Measurements from ENCODE around the gene GGCX. TPM values are rescaled to one million over a fixed set of nuclear protein-coding genes. Genes with fewer than 3 reads are reported as not detected.

GGCX gene
- total and polyA plus RNA-seq, 2 of the 4 experiments (the other 2 are of a cell fraction): 35.0 to 39.4 TPM

DNA sequence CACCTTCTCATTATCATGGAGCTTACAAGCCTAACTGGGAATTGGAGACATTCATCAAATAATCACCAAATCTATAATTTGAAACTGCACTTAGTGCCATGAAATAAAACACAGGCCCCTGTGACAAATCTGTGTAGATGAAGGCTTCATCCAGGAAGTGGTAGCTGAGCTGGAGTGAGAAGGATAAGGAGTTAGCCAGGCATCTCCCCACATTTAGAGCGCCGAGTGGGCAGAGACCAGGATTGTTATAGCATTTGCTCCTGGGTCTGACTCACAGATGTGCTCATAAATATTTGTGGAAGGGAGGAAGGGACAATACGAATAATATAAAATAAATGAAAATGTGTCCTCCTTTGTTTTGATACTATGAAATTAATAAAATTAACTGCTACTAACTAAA is 24.8 kb downstream of the GGCX start (continued):
- peak; percentile 12; the same call in 1 of the 2 replicates for TF ChIP-seq MAFK (IDR thresholded peaks at IDR 0.05; ENCODE audit: low read depth, low read length)

DNA sequence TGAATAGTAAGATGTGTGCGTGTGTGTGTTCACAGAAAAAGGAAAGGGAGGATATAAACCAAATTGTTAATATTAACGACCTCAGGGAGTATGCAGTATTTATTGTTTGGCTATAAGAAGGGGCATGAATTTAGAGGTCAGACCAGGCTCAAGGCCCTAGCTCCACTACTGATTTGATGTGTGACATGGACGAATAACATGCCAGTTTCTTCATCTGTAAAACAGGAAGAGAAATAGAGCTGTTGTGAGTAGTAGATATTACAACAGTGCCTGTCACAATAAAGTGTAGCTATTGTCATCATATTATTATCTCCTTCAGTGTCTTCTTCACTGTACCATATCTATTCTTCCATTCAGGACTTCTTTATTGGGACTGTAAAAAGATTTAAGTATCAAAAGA is 26.4 kb downstream of the GGCX start:
- ChIA-PET CTCF (no interaction called here), POLR2A (ENCODE audit: unreplicated experiment) (no interaction called here)
- H3K9me1 ChIP-seq (ENCODE audit: insufficient read depth, low read length): peaks cover 2% of the 10 kb centered on the region; the same call in 1 of the 2 replicates

More for the DNA sequence above, 26.4 kb downstream of the GGCX start:
- Histone ChIP-seq H3K14ac (replicated peaks; ENCODE audit: low read depth, low read length) (no peak overlapping the region), H3K4me1 (ENCODE audit: control insufficient read depth, insufficient read depth, low read length) (peaks cover 5% of the 10 kb centered on the region), H3K4ac (ENCODE audit: low read depth, low read length) (no peak overlapping the region), H3K9me3 (ENCODE audit: control insufficient read depth, insufficient read depth, low read length) (no peaks in the 10 kb centered on the region), H4K91ac (ENCODE audit: insufficient read depth, low read depth, low read length) (no peak overlapping the region), H2BK20ac (ENCODE audit: low read depth, low read length) (no peak overlapping the region), H2BK15ac (ENCODE audit: low read depth, low read length) (no peak overlapping the region), H2AFZ (replicated peaks; ENCODE audit: low read length, poor library complexity) (no peak overlapping the region), H3K4me3 (ENCODE audit: insufficient read depth, low read depth, low read length) (no peak overlapping the region), H3K56ac (ENCODE audit: extremely low read depth, insufficient read depth, low read length) (no peak overlapping the region), H3K9ac (ENCODE audit: low read depth, low read length) (no peak overlapping the region), H4K8ac (ENCODE audit: low read depth in 2 of 2, low read length in 2 of 2) (no peak overlapping the region), H2BK5ac (ENCODE audit: low read depth, low read length, poor library complexity, severe bottlenecking) (no peak overlapping the region), H3K79me1 (ENCODE audit: low read depth in 1 of 2, low read length in 2 of 2) (peaks cover 13 to 22% of the 10 kb centered on the region in 2 experiments), H2BK120ac (ENCODE audit: low read depth, low read length) (no peak overlapping the region), H3K23ac (ENCODE audit: low read depth, low read length) (no peak overlapping the region), H3K27ac (ENCODE audit: insufficient read depth, low read length) (no peak overlapping the region), H4K20me1 (ENCODE audit: insufficient read depth, low read length) (peaks cover 9% of the 10 kb centered on the region), H4K5ac (ENCODE audit: low read depth, low read length) (no peak overlapping the region), H3K27me3 (ENCODE audit: control insufficient read depth, insufficient read depth, low read length) (no peaks in the 10 kb centered on the region; the same call in 1 of the 2 replicates), H3K36me3 (ENCODE audit: control insufficient read depth, insufficient read depth, low read length) (no peaks in the 10 kb centered on the region; the same call in 1 of the 2 replicates), H3K4me2 (ENCODE audit: low read depth, low read length) (no peak overlapping the region), H3K18ac (ENCODE audit: low read depth, low read length) (no peak overlapping the region), H2AK5ac (ENCODE audit: low read depth, low read length) (0 out of 2 replicates have a peak overlapping the region, but pooled peaks have one; percentile 56), H2AK9ac (replicated peaks; ENCODE audit: low read depth, low read length, poor library complexity) (no peak overlapping the region)
- DNase-seq: no peak
- WGBS, 2 experiments (ENCODE audit: extremely low coverage in 2 of 2, insufficient read length in 1 of 2): 86% methylated on average over 2 of the region's 3 CpGs; no CpG with 5 or more reads in 1 of the 2 experiments
- BruUV-seq (replicated peaks): no TSS peak
- in situ Hi-C loops (cut with MboI; ENCODE audit: low sequenced_read_pairs): no loop called here
- dilution Hi-C loops (cut with HindIII; ENCODE audit: low sequenced_read_pairs, unreplicated experiment): no loop called here
- ATAC-seq (ENCODE audit: low read depth): no peak
- TF ChIP-seq USF2 (IDR thresholded peaks at IDR 0.05; ENCODE audit: low read depth, low read length) (no peak), CEBPB (IDR thresholded peaks at IDR 0.05; ENCODE audit: low read depth, low read length) (no peak), RAD21 (IDR thresholded peaks at IDR 0.05; ENCODE audit: low read length) (no peak), MAFK (IDR thresholded peaks at IDR 0.05; ENCODE audit: low read depth, low read length) (no peak), RCOR1 (IDR thresholded peaks at IDR 0.05; ENCODE audit: insufficient replicate concordance, low read length) (no peak), FOS (IDR thresholded peaks at IDR 0.05; ENCODE audit: low read depth, low read length) (no peak), POLR2A (IDR thresholded peaks at IDR 0.05; ENCODE audit: low read depth, low read length) (no peak), MXI1 (IDR thresholded peaks at IDR 0.05; ENCODE audit: borderline replicate concordance, low read depth, low read length) (no peak), MAZ (IDR thresholded peaks at IDR 0.05; ENCODE audit: borderline replicate concordance, low read depth, low read length) (no peak)
- TF ChIP-seq, protein P1, sequence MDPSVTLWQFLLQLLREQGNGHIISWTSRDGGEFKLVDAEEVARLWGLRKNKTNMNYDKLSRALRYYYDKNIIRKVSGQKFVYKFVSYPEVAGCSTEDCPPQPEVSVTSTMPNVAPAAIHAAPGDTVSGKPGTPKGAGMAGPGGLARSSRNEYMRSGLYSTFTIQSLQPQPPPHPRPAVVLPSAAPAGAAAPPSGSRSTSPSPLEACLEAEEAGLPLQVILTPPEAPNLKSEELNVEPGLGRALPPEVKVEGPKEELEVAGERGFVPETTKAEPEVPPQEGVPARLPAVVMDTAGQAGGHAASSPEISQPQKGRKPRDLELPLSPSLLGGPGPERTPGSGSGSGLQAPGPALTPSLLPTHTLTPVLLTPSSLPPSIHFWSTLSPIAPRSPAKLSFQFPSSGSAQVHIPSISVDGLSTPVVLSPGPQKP (IDR thresholded peaks at IDR 0.05; ENCODE audit: borderline replicate concordance, low read depth, low read length): no peak
- TF ChIP-seq, protein P2, sequence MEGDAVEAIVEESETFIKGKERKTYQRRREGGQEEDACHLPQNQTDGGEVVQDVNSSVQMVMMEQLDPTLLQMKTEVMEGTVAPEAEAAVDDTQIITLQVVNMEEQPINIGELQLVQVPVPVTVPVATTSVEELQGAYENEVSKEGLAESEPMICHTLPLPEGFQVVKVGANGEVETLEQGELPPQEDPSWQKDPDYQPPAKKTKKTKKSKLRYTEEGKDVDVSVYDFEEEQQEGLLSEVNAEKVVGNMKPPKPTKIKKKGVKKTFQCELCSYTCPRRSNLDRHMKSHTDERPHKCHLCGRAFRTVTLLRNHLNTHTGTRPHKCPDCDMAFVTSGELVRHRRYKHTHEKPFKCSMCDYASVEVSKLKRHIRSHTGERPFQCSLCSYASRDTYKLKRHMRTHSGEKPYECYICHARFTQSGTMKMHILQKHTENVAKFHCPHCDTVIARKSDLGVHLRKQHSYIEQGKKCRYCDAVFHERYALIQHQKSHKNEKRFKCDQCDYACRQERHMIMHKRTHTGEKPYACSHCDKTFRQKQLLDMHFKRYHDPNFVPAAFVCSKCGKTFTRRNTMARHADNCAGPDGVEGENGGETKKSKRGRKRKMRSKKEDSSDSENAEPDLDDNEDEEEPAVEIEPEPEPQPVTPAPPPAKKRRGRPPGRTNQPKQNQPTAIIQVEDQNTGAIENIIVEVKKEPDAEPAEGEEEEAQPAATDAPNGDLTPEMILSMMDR (conservative IDR thresholded peaks at IDR 0.05; ENCODE audit: low read depth, low read length): no peak
- intact Hi-C loops (cut with micrococcal nuclease): loop anchor here (5.0 to 10.0 kb wide), 2 partner anchors 38 to 470 kb away; no protein-coding TSS in a partner anchor

Measured in IMR-90 (cell line).